K562 (cell line): Measurements from ENCODE around the gene MAN1B1. TPM values are rescaled to one million over a fixed set of nuclear protein-coding genes. Genes with fewer than 3 reads are reported as not detected.

ENCODE experiments used
- ARID4B ChIP-seq: sonication (generic); formaldehyde crosslinking; IDR thresholded peaks from 2 replicates; pipeline ENCODE4 v1.8.0; 2022; ENCODE audit warnings: mild to moderate bottlenecking, missing genetic modification reagents
- CHD2 ChIP-seq: IDR thresholded peaks from 2 replicates; pipeline ENCODE4 v1.6.1; 2011; ENCODE audit warnings: low read depth, low read length
- DMBX1 ChIP-seq: fragments of 250-450 bp; sonication (Bioruptor Pico); IDR thresholded peaks from 2 replicates; pipeline ENCODE4 v1.8.0; 2022; ENCODE audit warnings: inconsistent platforms, mild to moderate bottlenecking, moderate library complexity, borderline replicate concordance
- ELF1 ChIP-seq: fragments of 200-800 bp; sonication (Bioruptor generic); IDR thresholded peaks from 2 replicates; pipeline ENCODE4 v1.6.1; 2016; ENCODE audit warnings: missing genetic modification characterization, missing compliant biosample characterization
- GTF2A2 ChIP-seq: IDR thresholded peaks from 2 replicates; pipeline ENCODE4 v1.6.1; 2016; ENCODE audit warnings: mild to moderate bottlenecking, missing genetic modification characterization, missing compliant biosample characterization
- MAZ ChIP-seq, 2 experiments: fragments of 450-650 bp in 1 of 2; sonication (generic) in 1 of 2; formaldehyde crosslinking; IDR thresholded peaks in 1 of 2; conservative IDR thresholded peaks in 1 of 2; 2 replicates each; pipeline versions ENCODE4 v1.4.0 to v1.5.0; 2020; ENCODE audit warnings: mild to moderate bottlenecking in 1 of 2, missing genetic modification reagents in 1 of 2
- MBD2 ChIP-seq: sonication (generic); IDR thresholded peaks from 2 replicates; pipeline ENCODE4 v1.6.1; 2016; ENCODE audit warnings: low read depth, borderline replicate concordance
- NFYB ChIP-seq: IDR thresholded peaks from 2 replicates; pipeline ENCODE4 v1.6.1; 2011; ENCODE audit warnings: mild to moderate bottlenecking, moderate library complexity; ENCODE audit not compliant: insufficient read length; ENCODE audit errors: extremely low read depth
- RAD21 ChIP-seq, 2 experiments: fragments of 250-450 bp in 1 of 2; fragments of 450-650 bp in 1 of 2; sonication (Bioruptor Pico) in 1 of 2; formaldehyde crosslinking in 1 of 2; IDR thresholded peaks in 1 of 2; conservative IDR thresholded peaks in 1 of 2; 2 replicates each; pipeline versions ENCODE4 v1.4.0 to v1.8.0; 2020 to 2022; ENCODE audit warnings: mild to moderate bottlenecking in 2 of 2, moderate library complexity in 1 of 2
- SMAD1 ChIP-seq: fragments of 150-350 bp; IDR thresholded peaks from 2 replicates; pipeline ENCODE4 v1.6.1; 2014; ENCODE audit warnings: low read length, low read depth; ENCODE audit not compliant: partially characterized antibody
- SMAD4 ChIP-seq: fragments of 250-450 bp; sonication (Bioruptor Pico); conservative IDR thresholded peaks from 2 replicates; pipeline ENCODE4 v1.8.0; 2021; ENCODE audit warnings: inconsistent platforms, mild to moderate bottlenecking, moderate library complexity
- STAT5B ChIP-seq: fragments of 250-450 bp; sonication (Bioruptor Pico); IDR thresholded peaks from 2 replicates; pipeline ENCODE4 v1.8.0; 2021; ENCODE audit warnings: mild to moderate bottlenecking, inconsistent platforms
- STAT6 ChIP-seq: sonication (generic); formaldehyde crosslinking; IDR thresholded peaks from 2 replicates; pipeline ENCODE4 v1.8.1; 2023; ENCODE audit warnings: mild to moderate bottlenecking, missing genetic modification reagents
- SUPT5H ChIP-seq: fragments of 450-650 bp; IDR thresholded peaks from 2 replicates; pipeline ENCODE4 v1.6.1; 2016
- THAP12 ChIP-seq: fragments of 250-450 bp; sonication (Bioruptor Pico); IDR thresholded peaks from 2 replicates; pipeline ENCODE4 v1.9.0; 2021; ENCODE audit warnings: mild to moderate bottlenecking, inconsistent platforms
- ZNF384 ChIP-seq: IDR thresholded peaks from 2 replicates; pipeline ENCODE4 v1.6.1; 2012; ENCODE audit warnings: low read depth, low read length, improper control_type of control experiment
- ZNF79 ChIP-seq: fragments of 250-450 bp; sonication (Bioruptor Pico); IDR thresholded peaks from 2 replicates; pipeline ENCODE4 v1.4.0; 2020; ENCODE audit warnings: low read depth, mild to moderate bottlenecking, moderate library complexity
- polyA plus RNA-seq, 8 experiments: library from polyadenylated mRNA; depleted of rRNA in 4 of 8; stranded (reverse) in 5 of 8; unstranded in 3 of 8; fragments of >200 nt; fragmentation: Nextera tagmentation in 2 of 8; fragmentation: Illumina TruSeq in 1 of 8; extraction: Ambion mirVana in 2 of 8; extraction: Trizol in 1 of 8; gene quantifications; 2 replicates each; pipeline versions ENCODE4 v1.2.1 to v1.2.3, GENCODE V29; 2011 to 2014; ENCODE audit warnings: inconsistent platforms in 1 of 8, missing spikeins in 1 of 8
- total RNA-seq, 7 experiments: library from RNA; depleted of rRNA in 6 of 7; stranded (reverse); fragments of >200 nt in 6 of 7; fragmentation: Illumina TruSeq in 2 of 7; extraction: Trizol in 2 of 7; gene quantifications; 2 replicates each; pipeline versions ENCODE4 v1.2.1 to v1.2.3, GENCODE V29; 2011 to 2021; ENCODE audit warnings: low replicate concordance in 1 of 7

Gene MAN1B1
- total and polyA plus RNA-seq, 9 of the 15 experiments (the other 6 are each of a cell fraction or from before 2014, with no cell fraction given): 0.55 to 36.6 (median 27.3) TPM

- TF ChIP-seq NFYB (no peak), STAT5B (no peak), THAP12 (CRISPR knock-in tag) (peak; percentile 83), GTF2A2 (tag) (no peak), CHD2 (no peak), STAT6 (CRISPR knock-in tag) (no peak), SUPT5H (no peak), RAD21 (CRISPR knock-in tag; conservative IDR thresholded peaks at IDR 0.05 in 1 of 2, IDR thresholded peaks at IDR 0.05 in 1 of 2) (no peak), SMAD1 (no peak), MAZ (CRISPR knock-in tag; conservative IDR thresholded peaks at IDR 0.05 in 1 of 2, IDR thresholded peaks at IDR 0.05 in 1 of 2) (peak; percentile 75 to 82; a peak in 3 of 4 replicates), ARID4B (CRISPR knock-in tag) (peak; percentile 81), DMBX1 (CRISPR knock-in tag) (no peak), ELF1 (tag) (no peak), SMAD4 (CRISPR knock-in tag) (peak; percentile 81; the same call in 1 of the 2 replicates), ZNF79 (no peak), MBD2 (no peak; the same call in 1 of the 2 replicates), ZNF384 (no peak)
These were observed 28.0 kb downstream of the MAN1B1 start, which contains the start of gene DPP7 (continued) for GRCh38 chr9:137114613-137115393.
